Liver (tissue), 3 donors: ENCODE data around the gene YOD1.

ENCODE experiments used
- ATF3 ChIP-seq: IDR thresholded peaks from 2 replicates; pipeline ENCODE4 v1.6.1; 2016; ENCODE audit warnings: antibody characterized with exemption
- CTCF ChIP-seq: fragments of 150-350 bp; IDR thresholded peaks from 2 replicates; pipeline ENCODE4 v1.5.1; 2017; ENCODE audit warnings: improper control_type of control experiment, low read depth, low read length; ENCODE audit not compliant: missing input control
- GABPA ChIP-seq, 2 donors: IDR thresholded peaks in 1 of 2; conservative IDR thresholded peaks in 1 of 2; 2 replicates each; pipeline ENCODE4 v1.6.1; 2016; ENCODE audit warnings: antibody characterized with exemption in 2 of 2, mild to moderate bottlenecking in 1 of 2, moderate library complexity in 1 of 2
- RAD21 ChIP-seq, 2 donors: IDR thresholded peaks; 2 replicates each; pipeline ENCODE4 v1.6.1; 2016; ENCODE audit warnings: antibody characterized with exemption in 2 of 2, mild to moderate bottlenecking in 2 of 2
- YY1 ChIP-seq: IDR thresholded peaks from 2 replicates; pipeline ENCODE4 v1.6.1; 2016; ENCODE audit warnings: antibody characterized with exemption, mild to moderate bottlenecking
- donor health status: healthy.
- donor health status: healthy.

GRCh38 chr1:207032528-207033017, 18.4 kb downstream of the YOD1 start, which contains the start of gene C1orf116:
- no peak for TF ChIP-seq CTCF
- no peak for TF ChIP-seq ATF3
- no peak for TF ChIP-seq YY1
- no peak for TF ChIP-seq RAD21 (IDR thresholded peaks at IDR 0.05)
- TF ChIP-seq GABPA (IDR thresholded peaks at IDR 0.05 in 1 of 2, conservative IDR thresholded peaks at IDR 0.05 in 1 of 2) = no peak
